Measurements from ENCODE around the gene MATR3. TPM values are rescaled to one million over a fixed set of nuclear protein-coding genes. Genes with fewer than 3 reads are reported as not detected.

MATR3 gene
- total and polyA plus RNA-seq, 10 of the 15 experiments (the other 5 are each of a cell fraction or from before 2014, with no cell fraction given): 134 to 401 (median 221) TPM

GRCh38 chr5:139263536-139263935 lies 30.0 kb upstream of the MATR3 start (continued):
- TF ChIP-seq RELB (IDR thresholded peaks at IDR 0.05; ENCODE audit: low read depth) (no peak), MYC (IDR thresholded peaks at IDR 0.05; ENCODE audit: insufficient read depth, insufficient read length, insufficient replicate concordance, low read length, severe bottlenecking) (no peak)

- no peak for TF ChIP-seq RAD21 (IDR thresholded peaks at IDR 0.05; ENCODE audit: insufficient read depth, low read depth, low read length)
- TF ChIP-seq E4F1 (IDR thresholded peaks at IDR 0.05; ENCODE audit: borderline replicate concordance, partially characterized antibody): no peak
- H3K27ac ChIP-seq (ENCODE audit: control insufficient read depth, insufficient read depth): no peak overlapping the region
- RAD21 ChIA-PET (ENCODE audit: unreplicated experiment): interaction anchor here (1.5 kb wide), 1 partner anchor 13 kb away, joined by 5 read pairs; no protein-coding TSS in a partner anchor
- H4K20me1 ChIP-seq (ENCODE audit: control insufficient read depth, insufficient read depth): no peaks in the 10 kb centered on the region
- SMC1A ChIA-PET (ENCODE audit: uncharacterized antibody, unreplicated experiment): interaction anchor here (2.0 kb wide), 1 partner anchor 13 kb away, joined by 10 read pairs; no protein-coding TSS in a partner anchor
- DNase-seq (ENCODE audit: low read depth, low spot score): no peak
- 69% methylated on average over 3 of the region's 3 CpGs for WGBS (ENCODE audit: insufficient coverage, insufficient replicate concordance, low lambda C conversion rate, missing lambda C conversion rate)
- no peak overlapping the region for H3K9ac ChIP-seq (ENCODE audit: control insufficient read depth, insufficient read depth, low read length)
- peaks cover 12% of the 10 kb centered on the region for H3K4me1 ChIP-seq (ENCODE audit: control insufficient read depth, insufficient read depth, low read length)
- POLR2A ChIA-PET: no interaction called here
- FAIRE-seq: no peak
- H2AFZ ChIP-seq (ENCODE audit: control insufficient read depth, low read depth, low read length): no peak overlapping the region
- H3K4me3 ChIP-seq: no peak overlapping the region
- intact Hi-C loops (cut with micrococcal nuclease; ENCODE audit: unreplicated experiment): loop anchor here (5.0 to 10.0 kb wide), 3 partner anchors 172 to 799 kb away; partner anchors contain the start of gene EGR1
- CTCF ChIA-PET: interaction anchor here (1.1 kb wide), 1 partner anchor 13 kb away, joined by 3 read pairs; no protein-coding TSS in a partner anchor
- H3K79me2 ChIP-seq (ENCODE audit: control insufficient read depth, insufficient read depth, low read length): no peaks in the 10 kb centered on the region
- no peaks in the 10 kb centered on the region for H3K36me3 ChIP-seq (ENCODE audit: control insufficient read depth in 2 of 2, insufficient read depth in 2 of 2, low read length in 1 of 2)
- no peak for ATAC-seq
- H3K27me3 ChIP-seq (replicated peaks in 1 of 2; ENCODE audit: control insufficient read depth in 2 of 2, insufficient read depth in 2 of 2, low read length in 1 of 2): no peaks in the 10 kb centered on the region
- BruUV-seq (replicated peaks): no TSS peak
- in situ Hi-C loops (cut with MboI): loop anchor here (10.0 to 25.0 kb wide), 2 partner anchors 627 to 689 kb away; partner anchors contain the start of gene HSPA9
- no peaks in the 10 kb centered on the region for H3K9me3 ChIP-seq (replicated peaks; ENCODE audit: control insufficient read depth, insufficient read depth, low read length)
- no peak overlapping the region for H3K4me2 ChIP-seq (ENCODE audit: control insufficient read depth, insufficient read depth)
Measured at GRCh38 chr5:139263946-139264345, 29.6 kb upstream of the MATR3 start.
